ENCODE data around the gene ARHGAP10.

DNA sequence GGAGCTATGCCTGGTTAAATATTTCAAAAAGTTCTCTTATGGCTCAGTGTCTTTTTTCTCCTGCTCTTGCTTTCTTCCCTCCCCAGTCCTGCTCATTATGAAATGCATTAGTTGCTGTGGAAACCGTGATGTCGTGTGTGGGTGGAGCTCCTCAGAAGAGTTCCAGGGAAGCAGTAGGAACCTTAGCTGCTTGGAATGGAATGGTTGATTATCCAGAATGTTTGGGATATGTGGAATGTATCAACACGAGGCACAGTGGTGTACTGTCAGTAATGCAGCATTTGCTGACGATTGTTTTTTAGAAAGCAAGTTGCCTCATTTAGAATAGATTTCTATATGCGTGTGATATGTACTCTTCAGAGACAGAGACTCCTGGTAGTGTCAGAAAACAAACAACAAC, 333.2 kb downstream of the ARHGAP10 start:
- no peak for TF ChIP-seq POLR2AphosphoS5 (IDR thresholded peaks at IDR 0.05)
- TF ChIP-seq, protein P1, sequence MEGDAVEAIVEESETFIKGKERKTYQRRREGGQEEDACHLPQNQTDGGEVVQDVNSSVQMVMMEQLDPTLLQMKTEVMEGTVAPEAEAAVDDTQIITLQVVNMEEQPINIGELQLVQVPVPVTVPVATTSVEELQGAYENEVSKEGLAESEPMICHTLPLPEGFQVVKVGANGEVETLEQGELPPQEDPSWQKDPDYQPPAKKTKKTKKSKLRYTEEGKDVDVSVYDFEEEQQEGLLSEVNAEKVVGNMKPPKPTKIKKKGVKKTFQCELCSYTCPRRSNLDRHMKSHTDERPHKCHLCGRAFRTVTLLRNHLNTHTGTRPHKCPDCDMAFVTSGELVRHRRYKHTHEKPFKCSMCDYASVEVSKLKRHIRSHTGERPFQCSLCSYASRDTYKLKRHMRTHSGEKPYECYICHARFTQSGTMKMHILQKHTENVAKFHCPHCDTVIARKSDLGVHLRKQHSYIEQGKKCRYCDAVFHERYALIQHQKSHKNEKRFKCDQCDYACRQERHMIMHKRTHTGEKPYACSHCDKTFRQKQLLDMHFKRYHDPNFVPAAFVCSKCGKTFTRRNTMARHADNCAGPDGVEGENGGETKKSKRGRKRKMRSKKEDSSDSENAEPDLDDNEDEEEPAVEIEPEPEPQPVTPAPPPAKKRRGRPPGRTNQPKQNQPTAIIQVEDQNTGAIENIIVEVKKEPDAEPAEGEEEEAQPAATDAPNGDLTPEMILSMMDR (IDR thresholded peaks at IDR 0.05), result no peak
- TF ChIP-seq EP300 (IDR thresholded peaks at IDR 0.05), result no peak
- TF ChIP-seq POLR2A (IDR thresholded peaks at IDR 0.05), result no peak

Data from gastroesophageal sphincter (tissue), 3 donors.